ENCODE data around the gene NSMF.

- TF ChIP-seq CTCF (IDR thresholded peaks at IDR 0.05): no peak
- no peak for TF ChIP-seq ZFX (IDR thresholded peaks at IDR 0.05; ENCODE audit: borderline replicate concordance)
These were observed 2.2 kb upstream of the NSMF start for GRCh38 chr9:137461316-137461662.

Data from 22Rv1 (cell line).